RWPE2 (cell line): ENCODE measurements around the gene ALDOB.
A peak's percentile ranks its signal among the peaks of the same experiment; 100 is the strongest.

Source experiments
- ATAC-seq: fragments of 200-7000 bp; cut with Tn5 transposase; 3 replicates; pipeline ENCODE4 v1.9.1; 2021; ENCODE audit warnings: low read depth
- DNase-seq: peaks from one replicate; pipeline ENCODE4 v3.0.0-alpha.2; 2020; ENCODE audit warnings: low spot score
- H3K27ac ChIP-seq: fragments of 450-650 bp; 2 replicates; pipeline ENCODE4 v1.5.1; 2017; ENCODE audit warnings: mild to moderate bottlenecking; ENCODE audit not compliant: poor library complexity, severe bottlenecking
- H3K27me3 ChIP-seq: fragments of 250-450 bp; sonication (Bioruptor Pico); 2 replicates; pipeline ENCODE4 v1.5.1; 2021; ENCODE audit warnings: mild to moderate bottlenecking, moderate library complexity; ENCODE audit not compliant: insufficient read depth, poor library complexity, severe bottlenecking
- H3K36me3 ChIP-seq: fragments of 250-450 bp; sonication (Bioruptor Pico); 2 replicates; pipeline ENCODE4 v1.5.1; 2020; ENCODE audit warnings: low read depth, mild to moderate bottlenecking, moderate library complexity
- H3K4me1 ChIP-seq: fragments of 250-450 bp; sonication (Bioruptor Pico); 2 replicates; pipeline ENCODE4 v1.5.1; 2021; ENCODE audit warnings: mild to moderate bottlenecking, moderate library complexity; ENCODE audit not compliant: insufficient read depth, poor library complexity, severe bottlenecking
- H3K4me3 ChIP-seq: fragments of 250-450 bp; sonication (Bioruptor Pico); 2 replicates; pipeline ENCODE4 v1.5.1; 2021; ENCODE audit warnings: mild to moderate bottlenecking, moderate library complexity; ENCODE audit not compliant: severe bottlenecking
- H3K9me3 ChIP-seq: fragments of 250-450 bp; sonication (Bioruptor Pico); 2 replicates; pipeline ENCODE4 v1.5.1; 2021; ENCODE audit warnings: mild to moderate bottlenecking, moderate library complexity; ENCODE audit not compliant: severe bottlenecking
- TF ChIP-seq, protein P1 (sequence below): fragments of 450-650 bp; IDR thresholded peaks from one replicate; pipeline ENCODE4 v1.5.1; 2017; ENCODE audit warnings: mild to moderate bottlenecking, moderate library complexity; ENCODE audit not compliant: poor library complexity, severe bottlenecking

Gene ALDOB

DNA sequence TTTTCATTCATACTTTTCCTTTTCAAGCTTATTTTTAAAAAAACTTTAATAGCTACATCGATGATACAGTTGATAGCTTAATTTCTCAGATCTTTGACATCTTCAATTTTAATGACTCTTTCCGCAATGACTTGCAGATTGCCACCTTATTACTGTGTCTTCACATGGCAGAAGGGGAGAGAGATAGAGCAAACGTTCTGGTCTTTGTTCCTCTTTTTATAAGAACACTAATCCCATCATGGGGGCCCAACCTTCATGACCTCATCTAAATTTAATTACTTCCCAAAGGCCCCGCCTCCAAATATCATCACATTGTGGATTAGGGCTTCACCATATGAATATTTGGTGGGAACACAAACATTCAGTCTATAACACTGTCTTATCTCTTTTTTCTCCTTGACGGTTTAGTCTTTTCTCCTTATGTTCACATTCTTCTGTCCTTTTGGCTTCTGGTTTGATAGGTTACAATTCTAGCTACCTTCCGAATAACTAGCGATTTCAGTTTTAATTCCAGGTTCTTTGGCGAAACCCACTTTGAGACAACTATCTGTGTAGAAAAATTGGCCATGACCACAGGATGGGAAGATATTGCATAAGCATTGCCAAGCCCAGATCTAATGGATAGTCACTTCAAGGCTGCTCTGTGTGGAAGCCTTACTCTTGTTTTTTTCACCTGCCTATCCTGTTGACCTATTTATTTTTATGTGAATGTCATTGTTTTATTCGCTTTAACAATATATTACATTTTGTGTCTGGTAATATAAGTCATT is 31.9 kb downstream of the ALDOB start:
- Histone ChIP-seq H3K9me3 (peaks cover 12% of the 10 kb centered on the region), H3K36me3 (peaks cover 90% of the 10 kb centered on the region), H3K27ac (no peak overlapping the region), H3K27me3 (no peaks in the 10 kb centered on the region), H3K4me1 (no peaks in the 10 kb centered on the region), H3K4me3 (no peak overlapping the region)
- TF ChIP-seq, protein P1, sequence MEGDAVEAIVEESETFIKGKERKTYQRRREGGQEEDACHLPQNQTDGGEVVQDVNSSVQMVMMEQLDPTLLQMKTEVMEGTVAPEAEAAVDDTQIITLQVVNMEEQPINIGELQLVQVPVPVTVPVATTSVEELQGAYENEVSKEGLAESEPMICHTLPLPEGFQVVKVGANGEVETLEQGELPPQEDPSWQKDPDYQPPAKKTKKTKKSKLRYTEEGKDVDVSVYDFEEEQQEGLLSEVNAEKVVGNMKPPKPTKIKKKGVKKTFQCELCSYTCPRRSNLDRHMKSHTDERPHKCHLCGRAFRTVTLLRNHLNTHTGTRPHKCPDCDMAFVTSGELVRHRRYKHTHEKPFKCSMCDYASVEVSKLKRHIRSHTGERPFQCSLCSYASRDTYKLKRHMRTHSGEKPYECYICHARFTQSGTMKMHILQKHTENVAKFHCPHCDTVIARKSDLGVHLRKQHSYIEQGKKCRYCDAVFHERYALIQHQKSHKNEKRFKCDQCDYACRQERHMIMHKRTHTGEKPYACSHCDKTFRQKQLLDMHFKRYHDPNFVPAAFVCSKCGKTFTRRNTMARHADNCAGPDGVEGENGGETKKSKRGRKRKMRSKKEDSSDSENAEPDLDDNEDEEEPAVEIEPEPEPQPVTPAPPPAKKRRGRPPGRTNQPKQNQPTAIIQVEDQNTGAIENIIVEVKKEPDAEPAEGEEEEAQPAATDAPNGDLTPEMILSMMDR: no peak
- ATAC-seq: no peak
- no peak for DNase-seq

DNA sequence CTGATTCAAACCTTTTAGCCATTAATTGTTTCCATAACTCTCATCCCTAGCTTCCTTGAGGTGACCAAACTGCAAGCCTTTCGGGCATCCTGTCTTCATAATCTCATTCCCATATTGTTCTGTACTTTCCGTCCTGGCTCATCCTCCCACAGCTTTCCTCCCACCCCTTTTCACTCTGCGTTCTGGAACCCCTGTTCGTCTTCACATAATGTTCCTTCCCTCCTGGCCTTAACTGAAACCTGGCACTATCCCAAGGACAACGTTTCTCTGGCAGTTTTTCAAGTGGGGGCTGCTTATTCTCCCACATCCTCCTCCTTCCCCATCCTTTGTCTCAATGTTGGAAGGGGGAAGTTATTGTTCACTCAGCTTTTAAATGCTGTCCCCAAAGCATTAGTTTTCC is 35.5 kb downstream of the ALDOB start:
- peaks cover 5% of the 10 kb centered on the region for H3K4me1 ChIP-seq
- TF ChIP-seq, protein P1: no peak
- no peak overlapping the region for H3K4me3 ChIP-seq
- H3K27me3 ChIP-seq: no peaks in the 10 kb centered on the region
- H3K36me3 ChIP-seq: peaks cover 76% of the 10 kb centered on the region
- ATAC-seq (no peak), DNase-seq (no peak)
- no peak overlapping the region for H3K27ac ChIP-seq
- no peaks in the 10 kb centered on the region for H3K9me3 ChIP-seq

DNA sequence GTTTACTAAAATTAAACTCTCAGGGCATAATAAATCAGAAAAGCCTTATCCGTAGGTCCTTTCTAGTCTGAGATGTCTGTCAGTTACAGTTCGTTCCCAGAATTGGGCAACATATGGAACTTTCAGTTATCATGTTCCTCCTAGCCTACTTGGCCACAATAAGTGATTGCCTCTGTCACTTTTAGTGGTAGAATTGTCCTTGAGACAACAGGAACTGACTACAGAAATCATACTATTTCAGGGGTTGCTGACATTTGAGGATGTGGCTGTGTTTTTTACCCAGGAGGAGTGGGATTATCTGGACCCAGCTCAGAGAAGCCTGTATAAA is 36.0 kb downstream of the ALDOB start:
- H3K4me3 ChIP-seq: peak overlapping the region; percentile 56
- peaks cover 76% of the 10 kb centered on the region for H3K36me3 ChIP-seq
- TF ChIP-seq, protein P1: no peak

DNA sequence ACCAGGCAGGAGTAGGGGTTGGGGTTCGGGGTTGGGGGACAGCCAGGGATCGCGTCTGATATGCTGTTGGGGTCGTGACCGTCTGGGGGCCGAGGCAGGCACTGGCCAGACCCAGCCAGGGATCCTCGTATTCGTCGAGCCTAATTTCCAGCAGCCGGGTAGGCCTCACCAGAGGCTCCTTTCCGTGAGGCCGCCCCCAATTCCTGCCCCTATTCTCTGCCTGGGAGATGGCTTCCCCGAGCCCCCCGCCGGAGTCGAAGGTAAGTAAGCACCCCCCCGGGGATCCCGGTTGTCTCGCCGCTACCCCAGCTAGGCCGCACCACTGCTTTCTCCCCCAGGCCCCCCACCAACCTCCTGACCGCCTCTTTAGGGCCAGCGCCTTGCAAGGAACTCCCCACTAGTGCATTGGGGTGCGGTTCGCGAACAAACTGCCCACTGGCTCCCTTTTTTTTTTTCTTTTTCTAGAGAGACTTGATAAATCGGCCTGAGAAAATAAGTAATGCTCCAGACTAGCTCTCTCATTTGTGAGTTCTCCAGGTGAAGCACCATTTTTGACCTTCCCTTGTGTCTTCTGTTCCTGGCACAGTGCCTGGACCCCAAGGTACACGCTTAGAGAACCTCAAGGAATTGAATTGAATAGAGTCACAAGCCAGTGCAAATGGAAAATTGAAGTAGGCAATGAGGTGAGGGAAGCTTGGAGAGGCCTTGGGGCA is 36.5 kb downstream of the ALDOB start:
- no peaks in the 10 kb centered on the region for H3K27me3 ChIP-seq
- H3K4me1 ChIP-seq: peaks cover 5% of the 10 kb centered on the region
- ATAC-seq: peak; percentile 31; the same call in 2 of the 3 replicates
- TF ChIP-seq, protein P1: no peak
- no peaks in the 10 kb centered on the region for H3K9me3 ChIP-seq
- peak; percentile 57 for DNase-seq
- H3K36me3 ChIP-seq: peaks cover 76% of the 10 kb centered on the region
- H3K4me3 ChIP-seq: peak overlapping the region; percentile 56
- no peak overlapping the region for H3K27ac ChIP-seq

More for the DNA sequence above, 36.0 kb downstream of the ALDOB start:
- Histone ChIP-seq H3K27me3 (no peaks in the 10 kb centered on the region), H3K9me3 (no peaks in the 10 kb centered on the region), H3K4me1 (peaks cover 5% of the 10 kb centered on the region), H3K27ac (no peak overlapping the region)
- DNase-seq (no peak), ATAC-seq (no peak)
